H1 (cell line): ENCODE data around the gene CKAP2L. TPM values are rescaled to one million over a fixed set of nuclear protein-coding genes. Genes with fewer than 3 reads are reported as not detected.

Source experiments
- CTCF ChIA-PET: fragments of 300-600 bp; sonication (Branson Sonifier 250); formaldehyde crosslinking; loops from one replicate; lab custom pipeline; 2021; ENCODE audit not compliant: partially characterized antibody; lab: Charles Lee
- POLR2A ChIA-PET: fragments of 300-600 bp; sonication (Branson Sonifier 250); formaldehyde crosslinking; loops from one replicate; lab custom pipeline; 2021; ENCODE audit warnings: inconsistent platforms; ENCODE audit not compliant: partially characterized antibody; lab: Charles Lee
- DNase-seq, 2 experiments: peaks; one replicate each; pipeline versions ENCODE4 v3.0.0 to v3.0.0-alpha.2; 2010 to 2022; ENCODE audit warnings: low spot score in 2 of 2, low read depth in 1 of 2, mixed read lengths in 1 of 2
- FAIRE-seq: peaks from 2 replicates; lab custom pipeline; 2011; peaks lifted over from hg19 to GRCh38; lab: Jason Lieb, UNC
- H2AFZ ChIP-seq: 2 replicates; pipeline ENCODE4 v1.8.1; 2012; ENCODE audit warnings: low read length, inconsistent platforms
- H2AK5ac ChIP-seq: 2 replicates; pipeline ENCODE4 v1.6.1; 2013; ENCODE audit warnings: low read depth, low read length
- H2BK120ac ChIP-seq: replicated peaks from 2 replicates; pipeline ENCODE3; 2013; ENCODE audit warnings: low read depth, low read length, inconsistent platforms
- H2BK12ac ChIP-seq: 2 replicates; pipeline ENCODE4 v1.6.1; 2013; ENCODE audit warnings: low read depth, low read length
- H2BK15ac ChIP-seq: 2 replicates; pipeline ENCODE4 v1.6.1; 2013; ENCODE audit warnings: low read length
- H2BK20ac ChIP-seq: 2 replicates; pipeline ENCODE4 v1.6.1; 2013; ENCODE audit warnings: low read length
- H2BK5ac ChIP-seq: 2 replicates; pipeline ENCODE4 v1.6.1; 2013; ENCODE audit warnings: low read depth, low read length
- H3K14ac ChIP-seq: 2 replicates; pipeline ENCODE4 v1.6.1; 2013; ENCODE audit warnings: inconsistent platforms; ENCODE audit not compliant: insufficient read length
- H3K18ac ChIP-seq: 2 replicates; pipeline ENCODE4 v1.6.1; 2013; ENCODE audit warnings: low read length; ENCODE audit errors: extremely low read depth
- H3K23ac ChIP-seq: 2 replicates; pipeline ENCODE4 v1.6.1; 2013; ENCODE audit warnings: inconsistent platforms; ENCODE audit not compliant: insufficient read length
- H3K23me2 ChIP-seq: 2 replicates; pipeline ENCODE4 v1.6.1; 2013; ENCODE audit warnings: low read depth, low read length
- H3K27ac ChIP-seq: 2 replicates; pipeline ENCODE4 v1.6.1; 2011; ENCODE audit warnings: low read depth, low read length, inconsistent platforms
- H3K27me3 ChIP-seq, 4 experiments: replicated peaks in 1 of 4; 1 replicate in 1 of 4; 2 replicates in 3 of 4; pipeline versions ENCODE4 v1.6.1 to v1.8.1; 2011 to 2013; ENCODE audit warnings: low read length in 3 of 4, mild to moderate bottlenecking in 3 of 4, inconsistent platforms in 2 of 4, mixed read lengths in 2 of 4, moderate library complexity in 1 of 4; ENCODE audit not compliant: control insufficient read depth in 3 of 4, insufficient read depth in 3 of 4; ENCODE audit errors: extremely low read depth in 1 of 4
- H3K36me3 ChIP-seq, 4 experiments: 2 replicates each; pipeline versions ENCODE4 v1.6.1 to v1.8.1; 2011 to 2013; ENCODE audit warnings: mild to moderate bottlenecking in 4 of 4, low read length in 3 of 4, moderate library complexity in 2 of 4, control low read depth in 1 of 4, inconsistent platforms in 1 of 4; ENCODE audit not compliant: insufficient read depth in 4 of 4, control insufficient read depth in 2 of 4
- H3K4ac ChIP-seq: replicated peaks from 2 replicates; pipeline ENCODE3; 2013; ENCODE audit warnings: low read length, low read depth, mixed read lengths, inconsistent platforms; ENCODE audit not compliant: insufficient read length
- H3K4me1 ChIP-seq, 4 experiments: replicated peaks in 1 of 4; 1 replicate in 1 of 4; 2 replicates in 3 of 4; pipeline versions ENCODE4 v1.6.1 to v1.8.1; 2011 to 2013; ENCODE audit warnings: low read length in 3 of 4, inconsistent platforms in 2 of 4, mixed read lengths in 1 of 4; ENCODE audit not compliant: insufficient read depth in 4 of 4, control insufficient read depth in 3 of 4
- H3K4me2 ChIP-seq, 2 experiments: 2 replicates each; pipeline versions ENCODE4 v1.6.1 to v1.8.1; 2011 to 2013; ENCODE audit warnings: low read depth in 2 of 2, low read length in 2 of 2, control low read depth in 1 of 2, inconsistent platforms in 1 of 2, mild to moderate bottlenecking in 1 of 2; ENCODE audit not compliant: insufficient read depth in 1 of 2
- H3K4me3 ChIP-seq, 4 experiments: fragments of 200-600, 300-600 bp in 1 of 4; sonication (generic), shearing (Covaris generic), sonication (Bioruptor Twin) in 1 of 4; 2 replicates each; pipeline versions ENCODE4 v1.5.1 to v1.8.1; 2011 to 2016; ENCODE audit warnings: low read length in 4 of 4, low read depth in 3 of 4, control low read depth in 2 of 4, inconsistent platforms in 2 of 4, mild to moderate bottlenecking in 2 of 4, mixed read lengths in 1 of 4, moderate library complexity in 1 of 4; ENCODE audit not compliant: insufficient read depth in 2 of 4; ENCODE audit errors: extremely low read depth in 1 of 4
- H3K56ac ChIP-seq: replicated peaks from 2 replicates; pipeline ENCODE3; 2013; ENCODE audit warnings: low read depth, mild to moderate bottlenecking, mixed read lengths, low read length, inconsistent platforms; ENCODE audit not compliant: insufficient read length
- H3K79me1 ChIP-seq: 2 replicates; pipeline ENCODE4 v1.6.1; 2013; ENCODE audit warnings: low read depth, low read length, control low read depth
- H3K79me2 ChIP-seq, 2 experiments: 2 replicates each; pipeline versions ENCODE4 v1.6.1 to v1.8.1; 2012 to 2013; ENCODE audit warnings: low read length in 2 of 2, mild to moderate bottlenecking in 2 of 2, inconsistent platforms in 1 of 2; ENCODE audit not compliant: insufficient read depth in 2 of 2, control insufficient read depth in 1 of 2
- H3K9ac ChIP-seq, 4 experiments: replicated peaks in 1 of 4; 1 replicate in 1 of 4; 2 replicates in 3 of 4; pipeline versions ENCODE4 v1.6.1 to v1.8.1; 2011 to 2013; ENCODE audit warnings: low read depth in 3 of 4, low read length in 3 of 4, control low read depth in 2 of 4, mild to moderate bottlenecking in 2 of 4, moderate library complexity in 2 of 4, inconsistent platforms in 1 of 4; ENCODE audit errors: extremely low read depth in 1 of 4
- H3K9me3 ChIP-seq, 2 experiments: 2 replicates each; pipeline versions ENCODE4 v1.6.1 to v1.8.1; 2012 to 2013; ENCODE audit warnings: mild to moderate bottlenecking in 2 of 2, moderate library complexity in 2 of 2, control low read depth in 1 of 2, inconsistent platforms in 1 of 2, low read depth in 1 of 2, low read length in 1 of 2, mixed read lengths in 1 of 2; ENCODE audit not compliant: insufficient read depth in 2 of 2
- H4K20me1 ChIP-seq, 2 experiments: replicated peaks in 1 of 2; 2 replicates each; pipeline versions ENCODE3 to v1.8.1; 2011 to 2013; ENCODE audit warnings: inconsistent platforms in 2 of 2, low read length in 2 of 2, mild to moderate bottlenecking in 1 of 2; ENCODE audit not compliant: insufficient read depth in 2 of 2, control insufficient read depth in 1 of 2
- H4K5ac ChIP-seq: 2 replicates; pipeline ENCODE4 v1.6.1; 2013; ENCODE audit warnings: low read length, low read depth, mixed read lengths, inconsistent platforms; ENCODE audit not compliant: insufficient read length
- H4K8ac ChIP-seq: 2 replicates; pipeline ENCODE4 v1.8.0; 2013; ENCODE audit warnings: mild to moderate bottlenecking, moderate library complexity, low read length, inconsistent platforms; ENCODE audit not compliant: insufficient read depth; ENCODE audit errors: extremely low read depth
- H4K91ac ChIP-seq: replicated peaks from 2 replicates; pipeline ENCODE3; 2013; ENCODE audit warnings: low read length, mixed read lengths, inconsistent platforms; ENCODE audit not compliant: insufficient read length
- SIRT6 ChIP-seq: IDR thresholded peaks from one replicate; pipeline ENCODE4 v1.7.1; 2012; ENCODE audit warnings: low read length, inconsistent platforms
- WGBS, 2 experiments: shearing (Covaris generic) in 1 of 2; methylation state at CpG; one replicate each; pipeline versions ENCODE4 v1.1.6 to v1.1.7; 2013 to 2015; ENCODE audit warnings: low lambda C conversion rate in 2 of 2, mixed read lengths in 2 of 2, inconsistent platforms in 1 of 2, low coverage in 1 of 2, missing lambda C conversion rate in 1 of 2; ENCODE audit not compliant: insufficient replicate concordance in 2 of 2, insufficient coverage in 1 of 2, insufficient read length in 1 of 2; ENCODE audit errors: extremely low coverage in 1 of 2, missing lambda C conversion rate in 1 of 2; 5-methylcytosine and 5-hydroxymethylcytosine counted together
- polyA plus RNA-seq, 7 experiments: library from polyadenylated mRNA; depleted of rRNA in 3 of 7; stranded (reverse) in 5 of 7; unstranded in 2 of 7; fragments of >200 nt in 5 of 7; fragments of 200-250 nt in 2 of 7; gene quantifications; 1 replicate in 5 of 7; 2 replicates in 1 of 7; 4 replicates in 1 of 7; pipeline versions ENCODE4 v1.2.1 to v1.2.3, GENCODE V29; 2011 to 2013; ENCODE audit warnings: missing spikeins in 2 of 7, mixed read lengths in 2 of 7
- total RNA-seq: library from RNA; stranded (reverse); fragmentation: NEBNext Ultra II Directional; extraction: Animal tissue kit (Norgen Biotek cat#: 25700); gene quantifications from 2 replicates; pipeline ENCODE4 v1.2.1, GENCODE V29; 2021
- TF ChIP-seq, protein P1 (sequence below): IDR thresholded peaks from 2 replicates; pipeline ENCODE4 v1.6.1; 2011; ENCODE audit warnings: low read length, improper control_type of control experiment

CKAP2L gene
- total and polyA plus RNA-seq, 2 of the 8 experiments (the other 6 are each of a cell fraction or from before 2014, with no cell fraction given) = 2.5 to 20.7 TPM

DNA sequence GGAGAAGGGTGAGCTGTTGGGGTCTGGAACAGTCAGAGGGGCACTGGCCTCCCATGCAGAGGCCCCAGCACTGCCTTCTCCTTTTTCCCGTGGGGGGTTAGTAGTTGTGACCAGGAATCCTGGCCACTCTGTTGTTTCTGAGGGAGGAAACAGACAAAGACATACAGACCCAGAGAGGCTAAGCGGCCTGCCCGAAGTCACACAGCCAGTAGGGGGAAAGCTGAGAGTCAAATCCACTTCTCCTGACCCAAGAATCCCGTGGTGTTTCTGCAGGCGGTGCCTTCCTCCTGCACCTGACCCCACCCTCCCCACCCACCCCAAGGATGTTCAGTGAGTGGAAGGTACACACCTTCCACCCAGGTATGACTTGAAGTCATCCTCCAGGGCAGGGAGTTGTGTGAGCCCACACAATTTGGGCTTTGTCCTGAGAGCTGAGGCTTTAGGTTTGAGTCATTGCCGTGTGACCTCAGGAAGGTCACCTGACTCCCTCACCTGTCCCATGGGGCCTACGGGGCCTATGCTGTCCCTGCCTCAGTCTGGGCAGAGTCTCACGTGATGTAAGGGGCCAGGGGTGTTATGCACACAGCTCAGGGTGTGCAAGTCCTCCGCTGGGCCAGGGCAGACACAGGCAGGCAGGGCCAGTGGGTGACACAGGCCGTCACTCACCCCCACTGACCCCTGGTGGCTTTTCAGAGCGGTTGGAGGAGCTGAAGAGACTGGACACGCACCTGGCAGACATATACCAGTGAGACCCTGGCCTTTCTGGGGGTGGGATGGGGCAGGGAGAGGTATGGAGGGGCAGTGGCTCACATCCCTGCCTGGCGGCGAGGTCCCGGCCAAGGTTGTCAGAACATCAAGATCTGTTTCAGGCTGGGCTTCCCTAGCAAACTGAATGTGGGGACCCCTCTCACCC is 38.6 kb downstream of the CKAP2L start:
- Histone ChIP-seq H2BK20ac (no peak overlapping the region), H3K36me3 (no peaks in the 10 kb centered on the region), H2BK15ac (peak overlapping the region; percentile 81; the same call in 1 of the 2 replicates), H2AFZ (peak overlapping the region; percentile 96; the same call in 1 of the 2 replicates), H3K79me1 (no peaks in the 10 kb centered on the region), H3K18ac (no peak overlapping the region), H3K4me1 (no peaks in the 10 kb centered on the region; a peak in 2 of 7 replicates), H3K23me2 (no peaks in the 10 kb centered on the region), H3K56ac (no peak overlapping the region), H3K27ac (no peak overlapping the region), H3K4me2 (no peak overlapping the region), H3K9me3 (no peaks in the 10 kb centered on the region), H2BK120ac (no peak overlapping the region), H3K79me2 (no peaks in the 10 kb centered on the region), H3K14ac (no peak overlapping the region), H4K20me1 (no peaks in the 10 kb centered on the region), H4K91ac (peak overlapping the region; percentile 66), H4K8ac (peak overlapping the region; percentile 89), H4K5ac (no peak overlapping the region), H3K4me3 (no peak overlapping the region), H2BK12ac (peak overlapping the region; percentile 44; the same call in 1 of the 2 replicates), H2BK5ac (peak overlapping the region; percentile 49; the same call in 1 of the 2 replicates), H3K27me3 (no peaks in the 10 kb centered on the region), H3K9ac (no peak overlapping the region), H2AK5ac (no peak overlapping the region), H3K23ac (no peak overlapping the region), H3K4ac (no peak overlapping the region)
- POLR2A ChIA-PET = interaction anchor here (1.0 to 1.6 kb wide), 4 partner anchors 78 to 126 kb away, joined by 3 to 5 read pairs (median 3); partner anchors contain the start of gene SLC20A1
- 83% methylated on average over 12 of the region's 15 CpGs; no CpG with 5 or more reads in 1 of the 2 experiments for WGBS, 2 experiments
- CTCF ChIA-PET = interaction anchor here (0.7 to 10.5 kb wide), 50 partner anchors 10 to 251 kb away, joined by 3 to 185 read pairs (median 6); partner anchors contain the start of genes CHCHD5, IL36G and SLC20A1
- TF ChIP-seq, protein P1, sequence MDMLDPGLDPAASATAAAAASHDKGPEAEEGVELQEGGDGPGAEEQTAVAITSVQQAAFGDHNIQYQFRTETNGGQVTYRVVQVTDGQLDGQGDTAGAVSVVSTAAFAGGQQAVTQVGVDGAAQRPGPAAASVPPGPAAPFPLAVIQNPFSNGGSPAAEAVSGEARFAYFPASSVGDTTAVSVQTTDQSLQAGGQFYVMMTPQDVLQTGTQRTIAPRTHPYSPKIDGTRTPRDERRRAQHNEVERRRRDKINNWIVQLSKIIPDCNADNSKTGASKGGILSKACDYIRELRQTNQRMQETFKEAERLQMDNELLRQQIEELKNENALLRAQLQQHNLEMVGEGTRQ = peak; percentile 59
- TF ChIP-seq SIRT6 = no peak
- FAIRE-seq (no peak), DNase-seq (no peak)
